ENCODE results near the gene MOAP1.
"Not testable (repeated sequence)": the region's sequence is repeated elsewhere in the genome, so short reads cannot be mapped to it uniquely, and the experiment has no call there.

MOAP1 gene

DNA sequence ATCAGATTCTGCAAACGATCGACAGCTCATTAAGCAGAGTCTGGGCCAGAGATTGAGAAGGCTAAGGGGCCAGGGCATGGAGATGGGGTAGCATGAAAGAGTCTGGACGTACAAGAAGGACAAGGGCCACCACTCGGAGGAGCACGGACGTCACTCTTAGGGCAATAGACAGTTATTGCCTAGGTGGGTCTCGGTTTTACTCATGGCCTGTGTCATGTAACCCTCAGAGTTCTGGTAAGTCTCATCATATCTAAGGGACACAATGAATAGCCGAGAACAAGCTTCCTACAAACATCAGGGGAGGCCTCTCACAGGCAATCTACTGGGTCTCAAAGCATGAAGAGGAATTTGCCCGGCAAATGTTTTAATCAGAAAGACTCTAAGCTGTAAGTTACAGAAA, 38.6 kb downstream of the MOAP1 start:
- DNase-seq (ENCODE audit: low read depth in 2 of 2): peak in 1 of 2 donors; percentile 21

- no peak for DNase-seq (ENCODE audit: low read depth in 2 of 2)
Measured at GRCh38 chr14:93142854-93143652, 41.6 kb downstream of the MOAP1 start.

- DNase-seq (ENCODE audit: low read depth in 2 of 2): no peak
Measured at GRCh38 chr14:93137864-93138263, 46.8 kb downstream of the MOAP1 start.

- not testable (repeated sequence) for DNase-seq (ENCODE audit: low read depth in 2 of 2)
Measured at GRCh38 chr14:93136508-93136907, 48.2 kb downstream of the MOAP1 start.

DNA sequence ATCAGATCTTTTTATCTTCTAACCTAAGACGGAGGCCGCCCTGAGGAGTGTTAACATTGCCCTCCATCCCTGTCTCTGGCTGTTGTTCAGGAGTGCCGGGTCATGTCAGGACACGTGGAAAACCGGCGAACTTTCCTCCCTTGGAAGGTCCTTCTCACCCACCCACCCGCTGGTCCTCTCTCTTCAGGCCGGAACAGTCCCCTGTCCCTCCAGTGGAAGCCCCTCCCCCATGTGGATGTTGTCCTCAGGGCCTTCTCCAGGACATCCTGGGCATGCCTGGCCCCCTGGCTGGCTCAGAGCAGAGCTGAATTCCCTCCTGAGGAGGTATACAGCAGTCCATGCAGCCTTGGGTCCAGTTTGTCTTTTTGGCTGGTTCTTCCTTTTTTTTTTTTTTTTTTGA, 48.7 kb downstream of the MOAP1 start:
- DNase-seq (ENCODE audit: low read depth in 2 of 2): no peak

- DNase-seq (ENCODE audit: low read depth in 2 of 2): no peak
Measured at GRCh38 chr14:93135399-93135798, 49.3 kb downstream of the MOAP1 start.

- DNase-seq (ENCODE audit: low read depth in 2 of 2): no peak
Measured at GRCh38 chr14:93133464-93133863, 51.2 kb downstream of the MOAP1 start.

DNA sequence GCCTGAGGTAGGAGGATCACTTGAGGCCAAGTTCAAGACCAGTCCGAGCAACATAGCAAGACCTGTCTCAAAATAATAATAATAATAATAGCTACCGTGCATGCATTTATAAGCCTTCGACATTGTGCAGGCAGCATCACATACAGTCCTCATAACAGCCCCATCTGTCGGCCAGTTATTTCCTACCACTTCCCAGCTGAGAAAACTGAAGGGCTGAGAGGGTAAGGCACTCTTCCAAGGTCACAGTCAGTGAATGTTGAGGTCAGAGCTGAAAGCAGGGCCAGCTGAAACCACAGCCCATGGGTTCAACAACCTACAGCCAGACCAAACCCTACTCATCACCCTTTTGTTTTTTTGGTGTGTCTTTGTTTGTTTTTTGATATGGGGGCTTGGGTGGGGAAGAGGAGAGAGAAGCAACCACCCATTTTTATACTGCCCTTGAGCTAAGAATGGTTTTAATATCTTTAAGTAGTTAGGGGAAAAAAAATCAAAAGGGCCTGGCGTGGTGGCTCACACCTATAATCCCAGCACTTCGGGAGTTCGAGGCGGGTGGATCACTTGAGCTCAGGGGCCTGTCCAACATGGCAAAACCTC, 52.1 kb downstream of the MOAP1 start:
- no peak for DNase-seq (ENCODE audit: low read depth in 2 of 2)

Data from stimulated activated CD8-positive, alpha-beta memory T cell treated with anti-CD3 and anti-CD28 coated beads, Interleukin-15, amount 100 ng/mL, for 48 hours (primary cell).